ENCODE results near the gene ARMH2. TPM values are rescaled to one million over a fixed set of nuclear protein-coding genes. Genes with fewer than 3 reads are reported as not detected.

Gene ARMH2
- total and polyA plus RNA-seq, 9 of the 15 experiments (the other 6 are each of a cell fraction or from before 2014, with no cell fraction given), result not detected

DNA sequence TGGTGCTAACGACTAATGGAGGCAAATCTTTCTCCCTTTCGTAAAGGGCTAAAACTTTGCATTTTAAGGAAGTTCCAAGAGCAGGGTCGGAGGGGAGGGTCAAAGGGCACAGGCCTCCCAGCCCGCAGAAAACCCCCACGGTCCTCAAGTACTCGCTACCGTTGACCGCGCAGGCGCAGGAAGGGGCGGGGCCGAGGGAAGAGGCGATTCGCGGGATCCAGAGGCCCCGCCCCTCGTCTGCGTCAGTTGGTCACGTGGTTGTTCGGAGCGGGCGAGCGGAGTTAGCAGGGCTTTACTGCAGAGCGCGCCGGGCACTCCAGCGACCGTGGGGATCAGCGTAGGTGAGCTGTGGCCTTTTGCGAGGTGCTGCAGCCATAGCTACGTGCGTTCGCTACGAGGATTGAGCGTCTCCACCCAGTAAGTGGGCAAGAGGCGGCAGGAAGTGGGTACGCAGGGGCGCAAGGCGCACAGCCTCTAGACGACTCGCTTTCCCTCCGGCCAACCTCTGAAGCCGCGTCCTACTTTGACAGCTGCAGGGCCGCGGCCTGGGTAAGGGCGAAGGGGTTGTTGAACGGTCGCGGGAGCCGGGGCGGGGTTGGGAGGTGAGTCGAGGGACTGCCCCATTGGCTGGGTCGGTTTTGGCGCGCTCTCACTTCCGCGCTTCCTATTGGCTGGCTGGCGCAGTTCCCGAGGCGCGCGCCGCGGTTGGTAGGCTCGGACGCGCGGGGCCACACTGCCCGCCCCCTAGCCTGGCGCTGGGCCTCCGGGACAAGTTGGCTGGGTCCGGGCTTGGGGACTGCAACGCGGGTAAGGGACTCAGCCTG lies 23.8 kb downstream of the ARMH2 start, which contains the start of gene GMNN (continued):
- TF ChIP-seq, protein P1, sequence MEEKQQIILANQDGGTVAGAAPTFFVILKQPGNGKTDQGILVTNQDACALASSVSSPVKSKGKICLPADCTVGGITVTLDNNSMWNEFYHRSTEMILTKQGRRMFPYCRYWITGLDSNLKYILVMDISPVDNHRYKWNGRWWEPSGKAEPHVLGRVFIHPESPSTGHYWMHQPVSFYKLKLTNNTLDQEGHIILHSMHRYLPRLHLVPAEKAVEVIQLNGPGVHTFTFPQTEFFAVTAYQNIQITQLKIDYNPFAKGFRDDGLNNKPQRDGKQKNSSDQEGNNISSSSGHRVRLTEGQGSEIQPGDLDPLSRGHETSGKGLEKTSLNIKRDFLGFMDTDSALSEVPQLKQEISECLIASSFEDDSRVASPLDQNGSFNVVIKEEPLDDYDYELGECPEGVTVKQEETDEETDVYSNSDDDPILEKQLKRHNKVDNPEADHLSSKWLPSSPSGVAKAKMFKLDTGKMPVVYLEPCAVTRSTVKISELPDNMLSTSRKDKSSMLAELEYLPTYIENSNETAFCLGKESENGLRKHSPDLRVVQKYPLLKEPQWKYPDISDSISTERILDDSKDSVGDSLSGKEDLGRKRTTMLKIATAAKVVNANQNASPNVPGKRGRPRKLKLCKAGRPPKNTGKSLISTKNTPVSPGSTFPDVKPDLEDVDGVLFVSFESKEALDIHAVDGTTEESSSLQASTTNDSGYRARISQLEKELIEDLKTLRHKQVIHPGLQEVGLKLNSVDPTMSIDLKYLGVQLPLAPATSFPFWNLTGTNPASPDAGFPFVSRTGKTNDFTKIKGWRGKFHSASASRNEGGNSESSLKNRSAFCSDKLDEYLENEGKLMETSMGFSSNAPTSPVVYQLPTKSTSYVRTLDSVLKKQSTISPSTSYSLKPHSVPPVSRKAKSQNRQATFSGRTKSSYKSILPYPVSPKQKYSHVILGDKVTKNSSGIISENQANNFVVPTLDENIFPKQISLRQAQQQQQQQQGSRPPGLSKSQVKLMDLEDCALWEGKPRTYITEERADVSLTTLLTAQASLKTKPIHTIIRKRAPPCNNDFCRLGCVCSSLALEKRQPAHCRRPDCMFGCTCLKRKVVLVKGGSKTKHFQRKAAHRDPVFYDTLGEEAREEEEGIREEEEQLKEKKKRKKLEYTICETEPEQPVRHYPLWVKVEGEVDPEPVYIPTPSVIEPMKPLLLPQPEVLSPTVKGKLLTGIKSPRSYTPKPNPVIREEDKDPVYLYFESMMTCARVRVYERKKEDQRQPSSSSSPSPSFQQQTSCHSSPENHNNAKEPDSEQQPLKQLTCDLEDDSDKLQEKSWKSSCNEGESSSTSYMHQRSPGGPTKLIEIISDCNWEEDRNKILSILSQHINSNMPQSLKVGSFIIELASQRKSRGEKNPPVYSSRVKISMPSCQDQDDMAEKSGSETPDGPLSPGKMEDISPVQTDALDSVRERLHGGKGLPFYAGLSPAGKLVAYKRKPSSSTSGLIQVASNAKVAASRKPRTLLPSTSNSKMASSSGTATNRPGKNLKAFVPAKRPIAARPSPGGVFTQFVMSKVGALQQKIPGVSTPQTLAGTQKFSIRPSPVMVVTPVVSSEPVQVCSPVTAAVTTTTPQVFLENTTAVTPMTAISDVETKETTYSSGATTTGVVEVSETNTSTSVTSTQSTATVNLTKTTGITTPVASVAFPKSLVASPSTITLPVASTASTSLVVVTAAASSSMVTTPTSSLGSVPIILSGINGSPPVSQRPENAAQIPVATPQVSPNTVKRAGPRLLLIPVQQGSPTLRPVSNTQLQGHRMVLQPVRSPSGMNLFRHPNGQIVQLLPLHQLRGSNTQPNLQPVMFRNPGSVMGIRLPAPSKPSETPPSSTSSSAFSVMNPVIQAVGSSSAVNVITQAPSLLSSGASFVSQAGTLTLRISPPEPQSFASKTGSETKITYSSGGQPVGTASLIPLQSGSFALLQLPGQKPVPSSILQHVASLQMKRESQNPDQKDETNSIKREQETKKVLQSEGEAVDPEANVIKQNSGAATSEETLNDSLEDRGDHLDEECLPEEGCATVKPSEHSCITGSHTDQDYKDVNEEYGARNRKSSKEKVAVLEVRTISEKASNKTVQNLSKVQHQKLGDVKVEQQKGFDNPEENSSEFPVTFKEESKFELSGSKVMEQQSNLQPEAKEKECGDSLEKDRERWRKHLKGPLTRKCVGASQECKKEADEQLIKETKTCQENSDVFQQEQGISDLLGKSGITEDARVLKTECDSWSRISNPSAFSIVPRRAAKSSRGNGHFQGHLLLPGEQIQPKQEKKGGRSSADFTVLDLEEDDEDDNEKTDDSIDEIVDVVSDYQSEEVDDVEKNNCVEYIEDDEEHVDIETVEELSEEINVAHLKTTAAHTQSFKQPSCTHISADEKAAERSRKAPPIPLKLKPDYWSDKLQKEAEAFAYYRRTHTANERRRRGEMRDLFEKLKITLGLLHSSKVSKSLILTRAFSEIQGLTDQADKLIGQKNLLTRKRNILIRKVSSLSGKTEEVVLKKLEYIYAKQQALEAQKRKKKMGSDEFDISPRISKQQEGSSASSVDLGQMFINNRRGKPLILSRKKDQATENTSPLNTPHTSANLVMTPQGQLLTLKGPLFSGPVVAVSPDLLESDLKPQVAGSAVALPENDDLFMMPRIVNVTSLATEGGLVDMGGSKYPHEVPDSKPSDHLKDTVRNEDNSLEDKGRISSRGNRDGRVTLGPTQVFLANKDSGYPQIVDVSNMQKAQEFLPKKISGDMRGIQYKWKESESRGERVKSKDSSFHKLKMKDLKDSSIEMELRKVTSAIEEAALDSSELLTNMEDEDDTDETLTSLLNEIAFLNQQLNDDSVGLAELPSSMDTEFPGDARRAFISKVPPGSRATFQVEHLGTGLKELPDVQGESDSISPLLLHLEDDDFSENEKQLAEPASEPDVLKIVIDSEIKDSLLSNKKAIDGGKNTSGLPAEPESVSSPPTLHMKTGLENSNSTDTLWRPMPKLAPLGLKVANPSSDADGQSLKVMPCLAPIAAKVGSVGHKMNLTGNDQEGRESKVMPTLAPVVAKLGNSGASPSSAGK (IDR thresholded peaks at IDR 0.05), result peak; percentile 90
- TF ChIP-seq HDAC1 (IDR thresholded peaks at IDR 0.05), result peak in 1 of 2 experiments; percentile 98; a peak in 2 of 4 replicates
- no peak for TF ChIP-seq CBX8 (IDR thresholded peaks at IDR 0.05; ENCODE audit: borderline replicate concordance, extremely low read depth, low read depth, low read length, poor library complexity, severe bottlenecking)
- TF ChIP-seq SIRT6 (IDR thresholded peaks at IDR 0.05; ENCODE audit: low read depth, low read length), result no peak
- TF ChIP-seq RAD51 (IDR thresholded peaks at IDR 0.05; ENCODE audit: borderline replicate concordance, low read depth), result peak; percentile 98
- TF ChIP-seq ZNF133 (CRISPR knock-in tag; IDR thresholded peaks at IDR 0.05), result no peak; the same call in 1 of the 2 replicates
- TF ChIP-seq NFYB (IDR thresholded peaks at IDR 0.05; ENCODE audit: extremely low read depth, insufficient read length), result peak; percentile 71
- TF ChIP-seq HDGF (IDR thresholded peaks at IDR 0.05), result no peak
- TF ChIP-seq HMGN3 (IDR thresholded peaks at IDR 0.05; ENCODE audit: borderline replicate concordance, extremely low read depth, insufficient read length, low read depth, low read length), result peak; percentile 14
- TF ChIP-seq, protein P2, sequence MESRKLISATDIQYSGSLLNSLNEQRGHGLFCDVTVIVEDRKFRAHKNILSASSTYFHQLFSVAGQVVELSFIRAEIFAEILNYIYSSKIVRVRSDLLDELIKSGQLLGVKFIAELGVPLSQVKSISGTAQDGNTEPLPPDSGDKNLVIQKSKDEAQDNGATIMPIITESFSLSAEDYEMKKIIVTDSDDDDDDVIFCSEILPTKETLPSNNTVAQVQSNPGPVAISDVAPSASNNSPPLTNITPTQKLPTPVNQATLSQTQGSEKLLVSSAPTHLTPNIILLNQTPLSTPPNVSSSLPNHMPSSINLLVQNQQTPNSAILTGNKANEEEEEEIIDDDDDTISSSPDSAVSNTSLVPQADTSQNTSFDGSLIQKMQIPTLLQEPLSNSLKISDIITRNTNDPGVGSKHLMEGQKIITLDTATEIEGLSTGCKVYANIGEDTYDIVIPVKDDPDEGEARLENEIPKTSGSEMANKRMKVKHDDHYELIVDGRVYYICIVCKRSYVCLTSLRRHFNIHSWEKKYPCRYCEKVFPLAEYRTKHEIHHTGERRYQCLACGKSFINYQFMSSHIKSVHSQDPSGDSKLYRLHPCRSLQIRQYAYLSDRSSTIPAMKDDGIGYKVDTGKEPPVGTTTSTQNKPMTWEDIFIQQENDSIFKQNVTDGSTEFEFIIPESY (CRISPR knock-in tag; IDR thresholded peaks at IDR 0.05), result peak; percentile 64; the same call in 1 of the 2 replicates
- TF ChIP-seq SAFB (IDR thresholded peaks at IDR 0.05; ENCODE audit: borderline replicate concordance, low read depth, low read length), result no peak
- TF ChIP-seq RFX1 (IDR thresholded peaks at IDR 0.05), result no peak
- TF ChIP-seq MYNN (IDR thresholded peaks at IDR 0.05), result peak; percentile 46; the same call in 1 of the 2 replicates
- TF ChIP-seq MYNN (CRISPR knock-in tag; IDR thresholded peaks at IDR 0.05), result no peak

Data from K562 (cell line).